Activated T-cell treated with anti-CD3 and anti-CD28 coated beads for 1 hour (primary cell): ENCODE data around the gene LLGL2.

Experiments used
- DNase-seq: peaks from one replicate; pipeline ENCODE4 v3.0.0-alpha.2; 2020; ENCODE audit warnings: low read depth

LLGL2 gene

DNA sequence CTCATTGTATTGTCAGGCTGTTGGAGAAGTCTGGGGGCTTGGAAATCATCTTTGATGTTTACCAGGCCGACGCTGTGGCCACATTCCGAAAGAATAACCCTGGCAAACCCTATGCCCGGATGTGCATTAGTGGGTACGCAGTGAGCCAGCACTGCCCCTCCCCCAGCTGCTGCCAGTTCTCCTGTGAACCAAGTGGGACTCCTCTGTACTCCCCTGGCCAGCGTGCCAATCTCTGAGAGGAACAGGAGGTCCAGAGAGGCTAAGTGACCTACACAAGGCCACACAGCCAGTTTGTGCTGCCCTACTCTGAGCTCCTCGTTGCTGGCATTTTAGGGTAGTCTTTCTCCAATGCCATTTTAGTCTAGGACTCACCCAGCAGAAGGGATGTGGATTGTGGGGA lies 1.9 kb upstream of the LLGL2 start:
- DNase-seq: no peak

GRCh38 chr17:75524269-75524969 lies 1.1 kb upstream of the LLGL2 start:
- DNase-seq: no peak

- DNase-seq: no peak
Measured at GRCh38 chr17:75525806-75526554, 483 bp downstream of the LLGL2 start.

GRCh38 chr17:75526555-75527270 lies 1.2 kb downstream of the LLGL2 start:
- no peak for DNase-seq

DNA sequence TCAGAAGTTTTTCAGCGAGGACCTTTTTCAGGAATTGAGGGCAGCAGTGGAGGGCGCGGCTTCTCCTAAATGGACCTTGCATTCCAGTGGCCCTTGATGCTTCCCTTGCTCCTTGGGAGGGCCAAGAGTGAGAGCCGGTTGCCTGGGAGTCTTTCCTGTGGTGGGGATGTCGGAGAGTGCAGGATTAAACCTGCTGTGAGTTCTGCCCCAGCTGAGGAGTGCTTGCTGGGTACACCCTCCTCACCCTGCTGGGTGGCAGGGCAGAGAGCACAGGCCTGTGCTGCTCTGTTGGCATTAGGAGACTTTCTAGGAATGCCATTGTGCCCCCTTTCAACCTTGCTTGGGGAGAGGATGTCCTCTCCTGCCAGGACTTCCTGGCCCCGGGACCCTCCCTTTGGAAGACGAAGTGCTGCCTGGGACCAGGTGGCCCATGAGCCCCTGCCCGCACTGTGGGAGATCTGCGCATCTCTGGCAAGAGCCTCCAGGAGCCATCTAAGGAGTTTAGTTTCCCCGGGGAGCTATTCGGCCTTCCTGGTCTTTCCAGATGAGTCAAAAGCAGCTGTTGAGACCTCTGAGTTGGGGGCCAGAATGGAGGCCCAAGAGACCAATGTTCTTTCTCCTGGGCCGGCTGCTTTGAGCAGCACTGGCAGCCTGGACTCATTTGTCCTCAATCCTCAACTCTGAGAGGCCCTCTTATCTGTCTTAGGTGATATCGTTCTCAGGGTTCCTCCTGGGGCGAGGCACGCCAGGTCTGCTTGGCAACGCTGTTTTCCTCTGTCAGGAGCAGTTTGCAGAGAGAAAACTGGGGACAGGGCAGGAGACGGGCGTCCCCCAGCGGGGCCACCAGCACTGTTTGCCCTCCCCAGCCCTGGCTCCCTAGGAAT lies 5.6 kb downstream of the LLGL2 start:
- no peak for DNase-seq

DNA sequence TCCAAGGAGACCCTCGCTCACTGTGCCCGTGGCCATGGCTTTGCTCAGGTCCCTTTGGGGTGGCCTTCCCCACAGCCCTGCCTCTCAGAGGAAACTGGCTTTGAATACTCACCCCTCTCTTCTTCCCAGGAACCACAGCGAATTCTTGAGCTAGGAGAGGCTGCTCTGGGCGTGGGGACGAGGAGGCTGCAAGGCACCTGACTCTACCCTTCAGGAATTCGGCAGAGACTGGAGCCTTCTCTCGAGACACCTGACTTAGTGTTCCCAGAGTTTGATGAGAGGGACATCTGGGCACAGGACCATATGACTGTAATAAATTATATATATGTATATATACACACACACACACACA lies 6.2 kb downstream of the LLGL2 start:
- no peak for DNase-seq

GRCh38 chr17:75535119-75535537 lies 9.6 kb downstream of the LLGL2 start:
- DNase-seq: peak; percentile 37

DNA sequence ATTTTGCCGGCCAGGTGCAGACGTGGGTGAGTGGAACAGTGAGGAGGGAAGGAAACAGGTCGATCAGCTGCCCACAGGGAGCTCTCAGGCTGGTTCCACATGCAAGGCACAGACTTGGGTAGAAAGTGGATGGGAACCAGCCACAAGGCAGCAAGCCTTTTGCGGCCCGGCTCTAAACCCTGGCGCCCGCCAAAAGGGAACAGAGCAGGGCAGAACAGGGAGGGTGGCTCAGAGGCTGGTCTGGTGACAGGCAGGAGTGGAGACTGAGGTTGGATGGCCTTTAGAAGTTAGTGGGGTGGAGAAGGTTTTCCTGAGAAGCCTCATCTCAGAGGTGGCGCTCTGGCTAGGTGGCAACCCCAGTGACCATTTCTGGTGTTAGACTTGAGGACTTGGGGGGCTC lies 10.4 kb downstream of the LLGL2 start:
- no peak for DNase-seq

DNA sequence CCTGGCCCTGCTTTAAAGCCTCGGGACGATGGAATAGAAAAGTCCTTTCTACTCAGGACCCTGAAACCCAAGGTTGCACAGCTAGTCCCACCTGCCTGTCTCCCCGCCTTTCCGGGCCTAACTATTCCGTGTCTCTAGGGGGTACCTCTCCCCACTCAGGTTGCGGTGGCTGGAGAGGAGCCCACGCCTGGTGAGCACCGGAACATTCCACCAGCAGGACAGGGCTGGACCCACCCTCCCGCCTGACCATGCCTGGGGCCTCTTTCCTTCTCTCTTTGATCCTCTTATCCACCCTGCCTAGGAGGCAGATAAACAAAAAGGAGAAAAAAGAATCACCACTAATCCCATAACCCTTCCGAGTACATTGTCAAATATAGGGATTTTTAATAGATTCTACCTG lies 10.9 kb downstream of the LLGL2 start:
- DNase-seq: no peak

GRCh38 chr17:75539967-75540729 lies 14.7 kb downstream of the LLGL2 start:
- no peak for DNase-seq

DNA sequence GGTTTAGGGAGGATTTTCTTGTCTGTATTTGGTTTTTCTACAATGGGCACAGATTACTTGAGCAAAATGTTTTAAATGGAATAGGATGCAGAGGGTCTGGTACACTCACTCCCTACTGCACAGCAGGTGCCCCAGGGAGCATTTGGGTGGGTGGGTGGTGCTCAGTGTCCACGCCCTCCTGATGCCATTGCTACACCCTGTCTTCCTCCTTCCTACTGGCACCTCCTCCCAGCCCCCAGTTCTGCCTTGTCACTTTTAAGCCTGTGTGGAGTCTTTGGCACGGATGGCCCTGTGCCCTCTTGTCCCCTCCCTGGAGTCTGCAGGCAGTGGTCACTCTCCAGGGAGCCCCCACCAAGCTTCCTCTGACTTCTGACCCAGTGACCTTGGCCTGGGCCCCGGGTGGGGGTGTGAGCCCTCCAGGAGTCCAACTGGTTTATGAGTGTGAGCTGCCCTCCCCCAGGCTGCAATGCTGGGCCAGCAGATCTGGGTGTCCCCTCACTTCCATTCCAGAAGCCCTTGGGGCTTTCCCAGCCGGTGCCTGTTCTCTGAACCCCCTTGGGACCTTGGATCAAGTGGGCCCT lies 15.5 kb downstream of the LLGL2 start:
- no peak for DNase-seq

GRCh38 chr17:75542229-75542628 lies 16.7 kb downstream of the LLGL2 start:
- DNase-seq: no peak

DNA sequence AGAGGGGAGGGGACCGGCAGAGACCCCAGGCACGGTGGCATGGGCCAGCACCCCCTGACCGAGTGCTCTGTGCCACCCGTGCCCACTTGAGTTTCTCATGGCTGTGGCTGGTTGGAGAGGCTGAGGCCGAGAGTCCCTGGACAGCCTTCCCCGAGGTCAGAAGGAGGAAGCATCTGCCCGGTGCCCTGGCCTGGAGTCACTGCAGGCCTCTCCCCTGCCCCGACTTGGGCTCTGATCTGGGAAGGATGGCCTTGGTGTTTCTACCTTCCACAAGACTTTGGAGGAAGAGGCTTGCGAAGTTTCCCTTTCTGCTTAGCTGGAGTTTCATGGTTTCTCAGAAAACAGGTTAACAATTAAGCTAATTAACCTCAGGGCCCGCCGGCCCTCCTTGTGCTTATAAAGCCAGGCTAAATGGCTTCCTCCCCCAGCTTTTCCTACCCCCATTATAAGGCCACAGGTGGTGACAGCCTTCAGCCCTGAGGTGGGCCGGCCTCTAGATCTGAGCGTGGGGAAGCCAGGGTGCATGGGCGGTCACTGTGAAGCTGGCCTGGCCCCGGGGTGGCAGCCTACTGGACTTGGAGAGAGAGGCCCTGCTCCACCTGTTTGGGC lies 17.3 kb downstream of the LLGL2 start:
- DNase-seq: no peak

DNA sequence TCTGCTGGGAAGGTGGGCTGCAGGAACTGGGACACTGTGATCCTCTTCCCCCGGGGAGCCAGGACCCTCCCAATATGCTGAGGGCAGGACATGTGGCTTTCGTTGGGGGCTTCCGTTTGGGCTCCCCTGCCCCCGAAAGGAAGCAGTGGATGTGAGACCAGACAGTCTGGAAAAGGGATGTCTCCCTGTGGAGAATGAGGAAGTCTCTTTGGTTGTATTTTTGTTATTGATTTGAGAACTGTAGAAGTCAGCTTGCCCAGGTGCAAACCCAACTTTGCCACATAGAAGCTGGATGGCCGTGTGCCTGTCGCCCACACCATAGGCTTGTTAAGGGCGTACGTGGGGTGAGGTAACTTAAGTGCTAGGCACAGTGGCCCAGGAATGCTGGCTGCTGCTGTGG lies 18.8 kb downstream of the LLGL2 start:
- no peak for DNase-seq

- no peak for DNase-seq
Measured at GRCh38 chr17:75546181-75546580, 20.7 kb downstream of the LLGL2 start.

- no peak for DNase-seq
Measured at GRCh38 chr17:75547091-75547490, 21.6 kb downstream of the LLGL2 start.

GRCh38 chr17:75548813-75549212 lies 23.3 kb downstream of the LLGL2 start:
- DNase-seq: no peak

GRCh38 chr17:75549246-75550138 lies 24.0 kb downstream of the LLGL2 start:
- no peak for DNase-seq

DNA sequence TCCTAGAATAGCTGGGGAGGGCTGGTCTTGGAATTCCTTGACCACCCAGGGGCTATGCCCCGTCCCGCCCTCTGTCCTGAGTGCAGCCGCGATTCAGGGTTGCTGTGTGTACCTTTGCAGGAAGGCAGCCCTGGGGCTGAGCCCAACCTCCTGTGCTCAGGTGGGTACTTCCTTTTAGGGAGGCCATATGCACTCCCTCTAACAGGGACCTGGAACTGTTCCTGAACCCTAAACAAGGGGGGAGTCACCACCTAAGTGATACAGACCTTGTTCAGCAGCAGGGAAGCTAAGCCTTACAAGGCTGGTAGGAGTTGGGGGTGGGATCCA lies 24.6 kb downstream of the LLGL2 start:
- DNase-seq: no peak

GRCh38 chr17:75551266-75551665 lies 25.8 kb downstream of the LLGL2 start:
- DNase-seq: no peak
